IMR-90 (cell line): ENCODE measurements around the gene SSU72. TPM values are rescaled to one million over a fixed set of nuclear protein-coding genes. Genes with fewer than 3 reads are reported as not detected.

Experiments
- ATAC-seq: fragments of 200-7000 bp; cut with Tn5 transposase; 2 replicates; pipeline ENCODE4 v1.9.1; 2020; ENCODE audit warnings: low read depth, mild to moderate bottlenecking, moderate library complexity
- BruUV-seq: library from RNA; stranded (reverse); fragments of 400-500 nt; replicated peaks from 2 replicates; lab custom pipeline; 2021; lab: Mats Ljungman, UMichigan
- CTCF ChIA-PET: fragments of 300-600 bp; formaldehyde crosslinking; extraction: SDS; loops from one replicate; lab custom pipeline; 2021; ENCODE audit warnings: antibody characterized with exemption; lab: Yijun Ruan, JAX
- POLR2A ChIA-PET: fragments of 300-600 bp; sonication (Branson Sonifier 250); formaldehyde crosslinking; loops from one replicate; lab custom pipeline; 2022; ENCODE audit warnings: antibody characterized with exemption; ENCODE audit not compliant: unreplicated experiment; lab: Charles Lee
- DNase-seq: peaks from one replicate; pipeline ENCODE4 v3.0.0; 2013
- H2AFZ ChIP-seq: replicated peaks from 2 replicates; pipeline ENCODE3; 2013; ENCODE audit warnings: low read length, mild to moderate bottlenecking; ENCODE audit not compliant: poor library complexity
- H2AK5ac ChIP-seq: 2 replicates; pipeline ENCODE4 v1.6.1; 2013; ENCODE audit warnings: low read depth, low read length, inconsistent platforms
- H2AK9ac ChIP-seq: replicated peaks from 2 replicates; pipeline ENCODE3; 2013; ENCODE audit warnings: mild to moderate bottlenecking, low read depth, low read length, moderate library complexity; ENCODE audit not compliant: poor library complexity
- H2BK120ac ChIP-seq: 2 replicates; pipeline ENCODE4 v1.6.1; 2013; ENCODE audit warnings: low read depth, low read length, inconsistent platforms
- H2BK15ac ChIP-seq: 3 replicates; pipeline ENCODE4 v1.6.1; 2013; ENCODE audit warnings: low read depth, low read length, inconsistent platforms
- H2BK20ac ChIP-seq: 2 replicates; pipeline ENCODE4 v1.6.1; 2013; ENCODE audit warnings: low read depth, mild to moderate bottlenecking, inconsistent platforms, low read length, moderate library complexity
- H2BK5ac ChIP-seq: 2 replicates; pipeline ENCODE4 v1.6.1; 2013; ENCODE audit warnings: mild to moderate bottlenecking, low read depth, low read length, inconsistent platforms; ENCODE audit not compliant: poor library complexity, severe bottlenecking
- H3K14ac ChIP-seq: replicated peaks from 2 replicates; pipeline ENCODE4 v1.6.1; 2013; ENCODE audit warnings: low read depth, low read length, inconsistent platforms
- H3K18ac ChIP-seq: 2 replicates; pipeline ENCODE4 v1.6.1; 2013; ENCODE audit warnings: low read depth, low read length, control low read depth
- H3K23ac ChIP-seq: 2 replicates; pipeline ENCODE4 v1.6.1; 2013; ENCODE audit warnings: low read depth, low read length, inconsistent platforms
- H3K27ac ChIP-seq: 2 replicates; pipeline ENCODE4 v1.5.1; 2013; ENCODE audit warnings: mild to moderate bottlenecking, control low read depth, low read length; ENCODE audit not compliant: insufficient read depth
- H3K27me3 ChIP-seq: 2 replicates; pipeline ENCODE4 v1.6.1; 2013; ENCODE audit warnings: low read length; ENCODE audit not compliant: control insufficient read depth, insufficient read depth
- H3K36me3 ChIP-seq: 2 replicates; pipeline ENCODE4 v1.6.1; 2013; ENCODE audit warnings: low read length, mixed read lengths; ENCODE audit not compliant: control insufficient read depth, insufficient read depth
- H3K4ac ChIP-seq: 2 replicates; pipeline ENCODE4 v1.6.1; 2013; ENCODE audit warnings: low read depth, low read length, inconsistent platforms
- H3K4me1 ChIP-seq: 2 replicates; pipeline ENCODE4 v1.6.1; 2013; ENCODE audit warnings: low read length, mixed read lengths; ENCODE audit not compliant: control insufficient read depth, insufficient read depth
- H3K4me2 ChIP-seq: 2 replicates; pipeline ENCODE4 v1.6.1; 2013; ENCODE audit warnings: low read depth, mild to moderate bottlenecking, control low read depth, low read length, moderate library complexity
- H3K4me3 ChIP-seq: 2 replicates; pipeline ENCODE4 v1.5.1; 2013; ENCODE audit warnings: low read depth, mild to moderate bottlenecking, control low read depth, low read length, moderate library complexity; ENCODE audit not compliant: insufficient read depth
- H3K56ac ChIP-seq: 2 replicates; pipeline ENCODE4 v1.6.1; 2013; ENCODE audit warnings: low read length, inconsistent platforms; ENCODE audit not compliant: insufficient read depth; ENCODE audit errors: extremely low read depth
- H3K79me1 ChIP-seq, 2 experiments: 2 replicates each; pipeline ENCODE4 v1.6.1; 2013; ENCODE audit warnings: low read length in 2 of 2, inconsistent platforms in 1 of 2, low read depth in 1 of 2
- H3K9ac ChIP-seq: 2 replicates; pipeline ENCODE4 v1.6.1; 2013; ENCODE audit warnings: low read depth, low read length, control low read depth
- H3K9me1 ChIP-seq: 2 replicates; pipeline ENCODE4 v1.6.1; 2013; ENCODE audit warnings: low read length, inconsistent platforms; ENCODE audit not compliant: insufficient read depth
- H3K9me3 ChIP-seq: 2 replicates; pipeline ENCODE4 v1.6.1; 2013; ENCODE audit warnings: low read length; ENCODE audit not compliant: control insufficient read depth, insufficient read depth
- H4K20me1 ChIP-seq: 2 replicates; pipeline ENCODE4 v1.6.1; 2013; ENCODE audit warnings: low read length, inconsistent platforms; ENCODE audit not compliant: insufficient read depth
- H4K5ac ChIP-seq: 2 replicates; pipeline ENCODE4 v1.6.1; 2013; ENCODE audit warnings: mild to moderate bottlenecking, low read depth, low read length, control low read depth
- H4K8ac ChIP-seq, 2 experiments: 2 replicates each; pipeline ENCODE4 v1.6.1; 2013; ENCODE audit warnings: low read depth in 2 of 2, low read length in 2 of 2, control low read depth in 1 of 2, inconsistent platforms in 1 of 2
- H4K91ac ChIP-seq: 2 replicates; pipeline ENCODE4 v1.6.1; 2013; ENCODE audit warnings: low read depth, low read length, inconsistent platforms; ENCODE audit not compliant: insufficient read depth
- BHLHE40 ChIP-seq: fragments of 150-350 bp; IDR thresholded peaks from 2 replicates; pipeline ENCODE4 v1.6.1; 2016; ENCODE audit warnings: mild to moderate bottlenecking, low read depth, low read length
- CEBPB ChIP-seq: IDR thresholded peaks from 2 replicates; pipeline ENCODE4 v1.6.1; 2012; ENCODE audit warnings: low read depth, low read length, improper control_type of control experiment
- CHD1 ChIP-seq: IDR thresholded peaks from 2 replicates; pipeline ENCODE4 v1.6.1; 2012; ENCODE audit warnings: low read depth, low read length, improper control_type of control experiment
- FOS ChIP-seq: fragments of 150-350 bp; IDR thresholded peaks from 2 replicates; pipeline ENCODE4 v1.6.1; 2016; ENCODE audit warnings: low read depth, low read length
- MAFK ChIP-seq: IDR thresholded peaks from 2 replicates; pipeline ENCODE4 v1.6.1; 2012; ENCODE audit warnings: low read depth, low read length, improper control_type of control experiment
- MAZ ChIP-seq: IDR thresholded peaks from 2 replicates; pipeline ENCODE4 v1.6.1; 2012; ENCODE audit warnings: low read depth, mild to moderate bottlenecking, low read length, improper control_type of control experiment, moderate library complexity, borderline replicate concordance
- MXI1 ChIP-seq: IDR thresholded peaks from 2 replicates; pipeline ENCODE4 v1.6.1; 2012; ENCODE audit warnings: low read depth, mild to moderate bottlenecking, low read length, moderate library complexity, borderline replicate concordance
- NFE2L2 ChIP-seq: fragments of 150-350 bp; IDR thresholded peaks from 2 replicates; pipeline ENCODE4 v1.6.1; 2016; ENCODE audit warnings: low read depth, mild to moderate bottlenecking, low read length
- POLR2A ChIP-seq: IDR thresholded peaks from 2 replicates; pipeline ENCODE4 v1.6.1; 2012; ENCODE audit warnings: mild to moderate bottlenecking, low read depth, low read length
- RAD21 ChIP-seq: IDR thresholded peaks from 2 replicates; pipeline ENCODE4 v1.6.1; 2012; ENCODE audit warnings: low read length, improper control_type of control experiment
- RCOR1 ChIP-seq: IDR thresholded peaks from 2 replicates; pipeline ENCODE4 v1.6.1; 2012; ENCODE audit warnings: mild to moderate bottlenecking, low read length, improper control_type of control experiment; ENCODE audit not compliant: insufficient replicate concordance
- RFX5 ChIP-seq: IDR thresholded peaks from 2 replicates; pipeline ENCODE4 v1.8.0; 2012; ENCODE audit warnings: low read depth, mild to moderate bottlenecking, low read length, moderate library complexity
- SMC3 ChIP-seq: fragments of 150-350 bp; IDR thresholded peaks from 2 replicates; pipeline ENCODE4 v1.6.1; 2016; ENCODE audit warnings: low read depth, mild to moderate bottlenecking, antibody characterized with exemption, low read length, moderate library complexity
- WGBS, 2 experiments: methylation state at CpG; one replicate each; pipeline versions ENCODE4 v1.1.5 to v1.1.7; 2013; ENCODE audit warnings: missing lambda C conversion rate in 2 of 2; ENCODE audit not compliant: insufficient read length in 1 of 2; ENCODE audit errors: extremely low coverage in 2 of 2; 5-methylcytosine and 5-hydroxymethylcytosine counted together
- dilution Hi-C: fragments of 300-500 bp; cut with HindIII; formaldehyde crosslinking; loops from one replicate; pipeline ENCODE4 v1.14.3; 2018; ENCODE audit warnings: low sequenced_read_pairs; ENCODE audit not compliant: unreplicated experiment
- in situ Hi-C: fragments of 300-500 bp; cut with MboI; formaldehyde crosslinking; loops from 3 replicates; pipeline ENCODE4 v1.14.3; 2019; ENCODE audit warnings: low sequenced_read_pairs, inconsistent platforms, mixed read lengths
- intact Hi-C: fragments of 100-400 bp; cut with micrococcal nuclease; formaldehyde crosslinking; loops from 2 replicates; pipeline ENCODE4 v1.10.0; 2022
- polyA plus RNA-seq, 3 experiments: library from polyadenylated mRNA; depleted of rRNA; stranded (reverse); fragments of >200 nt; gene quantifications; 2 replicates each; pipeline ENCODE4 v1.2.3, GENCODE V29; 2012; ENCODE audit warnings: low replicate concordance in 1 of 3
- total RNA-seq: library from RNA; depleted of rRNA; stranded (reverse); fragments of >200 nt; gene quantifications from 2 replicates; pipeline ENCODE4 v1.2.3, GENCODE V29; 2012
- TF ChIP-seq, protein P1 (sequence below): fragments of 150-350 bp; IDR thresholded peaks from 2 replicates; pipeline ENCODE4 v1.6.1; 2017; ENCODE audit warnings: mild to moderate bottlenecking, antibody characterized with exemption, low read length, low read depth
- TF ChIP-seq, protein P2 (sequence below): conservative IDR thresholded peaks from 2 replicates; pipeline ENCODE4 v1.5.1; 2012; ENCODE audit warnings: mild to moderate bottlenecking, low read depth, low read length, improper control_type of control experiment
- TF ChIP-seq, protein P3 (sequence below): fragments of 150-350 bp; IDR thresholded peaks from 2 replicates; pipeline ENCODE4 v1.6.1; 2016; ENCODE audit warnings: low read depth, mild to moderate bottlenecking, low read length, moderate library complexity, borderline replicate concordance

The SSU72 gene
- total and polyA plus RNA-seq, 2 of the 4 experiments (the other 2 are of a cell fraction), result 33.7 to 88.4 TPM

DNA sequence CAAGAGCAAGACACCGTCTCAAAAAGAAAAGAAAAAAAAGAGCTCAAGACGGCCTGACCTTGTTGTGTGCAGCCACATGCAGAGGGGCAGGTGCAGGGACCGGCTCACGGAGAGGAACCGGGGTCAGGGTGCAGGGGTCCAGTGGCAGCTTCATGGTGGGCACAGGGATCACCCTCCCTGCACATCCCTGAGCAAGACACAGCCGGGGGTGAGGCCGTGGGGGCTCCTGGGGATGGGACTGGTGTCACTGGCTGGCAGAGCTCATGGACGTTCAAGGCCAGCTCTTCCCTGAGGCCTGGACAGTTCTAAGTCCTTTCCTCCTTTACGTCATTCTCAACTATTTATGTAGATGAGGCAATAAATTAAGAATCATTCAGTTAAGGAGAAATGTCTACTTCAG, 27.7 kb downstream of the SSU72 start:
- dilution Hi-C loops, result no loop called here
- ChIA-PET CTCF (no interaction called here), POLR2A (interaction anchor here (0.5 kb wide), 1 partner anchor 10 kb away, joined by 3 read pairs; no protein-coding TSS in a partner anchor)
- H2BK5ac ChIP-seq, result no peak overlapping the region
- intact Hi-C loops, result no loop called here
- H3K4me2 ChIP-seq, result no peak overlapping the region
- H3K27ac ChIP-seq, result no peak overlapping the region
- H2BK20ac ChIP-seq, result no peak overlapping the region
- H3K4ac ChIP-seq, result no peak overlapping the region
- H4K8ac ChIP-seq, result no peak overlapping the region
- peaks cover 18% of the 10 kb centered on the region; the same call in 1 of the 2 replicates for H3K36me3 ChIP-seq
- H2AK5ac ChIP-seq, result no peak overlapping the region
- H2BK15ac ChIP-seq, result no peak overlapping the region
- H3K4me3 ChIP-seq, result no peak overlapping the region
- H3K4me1 ChIP-seq, result peaks cover 6% of the 10 kb centered on the region; the same call in 1 of the 2 replicates
- H3K79me1 ChIP-seq, result peaks cover 13 to 63% of the 10 kb centered on the region in 2 experiments
- in situ Hi-C loops, result no loop called here
- BruUV-seq, result no TSS peak
- H3K23ac ChIP-seq, result no peak overlapping the region
- no peak overlapping the region for H2AK9ac ChIP-seq
- no peaks in the 10 kb centered on the region for H3K27me3 ChIP-seq
- no peak overlapping the region for H4K91ac ChIP-seq
- TF ChIP-seq CEBPB (no peak), MXI1 (no peak), MAFK (no peak), RCOR1 (no peak), CHD1 (no peak), RAD21 (no peak), NFE2L2 (no peak), MAZ (no peak), SMC3 (no peak), RFX5 (no peak), POLR2A (no peak), FOS (no peak), BHLHE40 (no peak)
- TF ChIP-seq, protein P1, sequence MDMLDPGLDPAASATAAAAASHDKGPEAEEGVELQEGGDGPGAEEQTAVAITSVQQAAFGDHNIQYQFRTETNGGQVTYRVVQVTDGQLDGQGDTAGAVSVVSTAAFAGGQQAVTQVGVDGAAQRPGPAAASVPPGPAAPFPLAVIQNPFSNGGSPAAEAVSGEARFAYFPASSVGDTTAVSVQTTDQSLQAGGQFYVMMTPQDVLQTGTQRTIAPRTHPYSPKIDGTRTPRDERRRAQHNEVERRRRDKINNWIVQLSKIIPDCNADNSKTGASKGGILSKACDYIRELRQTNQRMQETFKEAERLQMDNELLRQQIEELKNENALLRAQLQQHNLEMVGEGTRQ, result no peak
- TF ChIP-seq, protein P2, sequence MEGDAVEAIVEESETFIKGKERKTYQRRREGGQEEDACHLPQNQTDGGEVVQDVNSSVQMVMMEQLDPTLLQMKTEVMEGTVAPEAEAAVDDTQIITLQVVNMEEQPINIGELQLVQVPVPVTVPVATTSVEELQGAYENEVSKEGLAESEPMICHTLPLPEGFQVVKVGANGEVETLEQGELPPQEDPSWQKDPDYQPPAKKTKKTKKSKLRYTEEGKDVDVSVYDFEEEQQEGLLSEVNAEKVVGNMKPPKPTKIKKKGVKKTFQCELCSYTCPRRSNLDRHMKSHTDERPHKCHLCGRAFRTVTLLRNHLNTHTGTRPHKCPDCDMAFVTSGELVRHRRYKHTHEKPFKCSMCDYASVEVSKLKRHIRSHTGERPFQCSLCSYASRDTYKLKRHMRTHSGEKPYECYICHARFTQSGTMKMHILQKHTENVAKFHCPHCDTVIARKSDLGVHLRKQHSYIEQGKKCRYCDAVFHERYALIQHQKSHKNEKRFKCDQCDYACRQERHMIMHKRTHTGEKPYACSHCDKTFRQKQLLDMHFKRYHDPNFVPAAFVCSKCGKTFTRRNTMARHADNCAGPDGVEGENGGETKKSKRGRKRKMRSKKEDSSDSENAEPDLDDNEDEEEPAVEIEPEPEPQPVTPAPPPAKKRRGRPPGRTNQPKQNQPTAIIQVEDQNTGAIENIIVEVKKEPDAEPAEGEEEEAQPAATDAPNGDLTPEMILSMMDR, result no peak
- TF ChIP-seq, protein P3, sequence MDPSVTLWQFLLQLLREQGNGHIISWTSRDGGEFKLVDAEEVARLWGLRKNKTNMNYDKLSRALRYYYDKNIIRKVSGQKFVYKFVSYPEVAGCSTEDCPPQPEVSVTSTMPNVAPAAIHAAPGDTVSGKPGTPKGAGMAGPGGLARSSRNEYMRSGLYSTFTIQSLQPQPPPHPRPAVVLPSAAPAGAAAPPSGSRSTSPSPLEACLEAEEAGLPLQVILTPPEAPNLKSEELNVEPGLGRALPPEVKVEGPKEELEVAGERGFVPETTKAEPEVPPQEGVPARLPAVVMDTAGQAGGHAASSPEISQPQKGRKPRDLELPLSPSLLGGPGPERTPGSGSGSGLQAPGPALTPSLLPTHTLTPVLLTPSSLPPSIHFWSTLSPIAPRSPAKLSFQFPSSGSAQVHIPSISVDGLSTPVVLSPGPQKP, result no peak
- H2AFZ ChIP-seq, result no peak overlapping the region
- H3K9me3 ChIP-seq, result no peaks in the 10 kb centered on the region
- H3K9me1 ChIP-seq, result no peaks in the 10 kb centered on the region
- no peak overlapping the region for H3K14ac ChIP-seq
- DNase-seq (no peak), ATAC-seq (no peak)
- no peak overlapping the region for H3K56ac ChIP-seq
- H4K20me1 ChIP-seq, result peaks cover 35% of the 10 kb centered on the region
- H3K9ac ChIP-seq, result no peak overlapping the region
- no peak overlapping the region for H3K18ac ChIP-seq
- H4K5ac ChIP-seq, result no peak overlapping the region
- H2BK120ac ChIP-seq, result no peak overlapping the region
- 100% methylated on average over 3 of the region's 9 CpGs; no CpG with 5 or more reads in 1 of the 2 experiments for WGBS, 2 experiments
